ENCODE measurements around the gene F9.

DNA sequence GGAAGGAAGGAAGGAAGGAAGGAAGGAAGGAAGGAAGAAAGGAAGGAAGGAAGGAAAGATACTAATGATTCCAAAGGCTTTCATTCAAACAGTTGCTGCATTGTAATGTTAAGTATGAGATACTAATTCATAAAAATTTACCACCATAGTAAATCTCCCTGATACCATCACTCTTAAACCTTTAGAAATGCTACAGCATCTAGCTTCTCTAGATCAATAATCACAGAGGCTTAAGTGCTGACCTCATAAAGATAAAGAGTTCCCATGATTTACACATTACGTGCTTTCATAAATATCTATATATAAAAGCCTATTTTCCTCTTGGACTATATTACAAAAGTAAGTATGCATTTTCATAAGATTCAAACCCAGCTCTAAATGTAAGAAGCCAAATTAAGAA lies 36.4 kb downstream of the F9 start:
- TF ChIP-seq, protein P1, sequence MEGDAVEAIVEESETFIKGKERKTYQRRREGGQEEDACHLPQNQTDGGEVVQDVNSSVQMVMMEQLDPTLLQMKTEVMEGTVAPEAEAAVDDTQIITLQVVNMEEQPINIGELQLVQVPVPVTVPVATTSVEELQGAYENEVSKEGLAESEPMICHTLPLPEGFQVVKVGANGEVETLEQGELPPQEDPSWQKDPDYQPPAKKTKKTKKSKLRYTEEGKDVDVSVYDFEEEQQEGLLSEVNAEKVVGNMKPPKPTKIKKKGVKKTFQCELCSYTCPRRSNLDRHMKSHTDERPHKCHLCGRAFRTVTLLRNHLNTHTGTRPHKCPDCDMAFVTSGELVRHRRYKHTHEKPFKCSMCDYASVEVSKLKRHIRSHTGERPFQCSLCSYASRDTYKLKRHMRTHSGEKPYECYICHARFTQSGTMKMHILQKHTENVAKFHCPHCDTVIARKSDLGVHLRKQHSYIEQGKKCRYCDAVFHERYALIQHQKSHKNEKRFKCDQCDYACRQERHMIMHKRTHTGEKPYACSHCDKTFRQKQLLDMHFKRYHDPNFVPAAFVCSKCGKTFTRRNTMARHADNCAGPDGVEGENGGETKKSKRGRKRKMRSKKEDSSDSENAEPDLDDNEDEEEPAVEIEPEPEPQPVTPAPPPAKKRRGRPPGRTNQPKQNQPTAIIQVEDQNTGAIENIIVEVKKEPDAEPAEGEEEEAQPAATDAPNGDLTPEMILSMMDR (IDR thresholded peaks at IDR 0.05) = no peak
- TF ChIP-seq EP300 (IDR thresholded peaks at IDR 0.05) = no peak

Measured in gastroesophageal sphincter (tissue), 3 donors.